GM12891 (cell line): ENCODE measurements around the gene TBC1D22A.

ENCODE experiments used
- PAX5 ChIP-seq: IDR thresholded peaks from 2 replicates; pipeline ENCODE4 v1.6.1; 2011; ENCODE audit warnings: low read length, moderate library complexity, mild to moderate bottlenecking; ENCODE audit not compliant: insufficient read depth, severe bottlenecking
- POLR2A ChIP-seq: IDR thresholded peaks from 2 replicates; pipeline ENCODE4 v1.6.1; 2011; ENCODE audit warnings: low read depth, low read length, control low read depth
- POLR2AphosphoS5 ChIP-seq: IDR thresholded peaks from 2 replicates; pipeline ENCODE4 v1.6.1; 2011; ENCODE audit warnings: low read depth, low read length, control low read depth
- POU2F2 ChIP-seq: IDR thresholded peaks from 2 replicates; pipeline ENCODE4 v1.6.1; 2011; ENCODE audit warnings: low read depth, mild to moderate bottlenecking, control low read depth, low read length, moderate library complexity
- SPI1 ChIP-seq: IDR thresholded peaks from 2 replicates; pipeline ENCODE4 v1.6.1; 2011; ENCODE audit warnings: low read depth, low read length, control low read depth
- TAF1 ChIP-seq: IDR thresholded peaks from 2 replicates; pipeline ENCODE4 v1.6.1; 2011; ENCODE audit warnings: low read depth, low read length, control low read depth

GRCh38 chr22:46827781-46828180 lies 65.3 kb downstream of the TBC1D22A start:
- TF ChIP-seq POLR2AphosphoS5: no peak
- no peak for TF ChIP-seq POLR2A
- no peak for TF ChIP-seq SPI1
- no peak for TF ChIP-seq TAF1
- TF ChIP-seq POU2F2: no peak
- no peak for TF ChIP-seq PAX5
